Measurements from ENCODE around the gene WDR49.

DNA sequence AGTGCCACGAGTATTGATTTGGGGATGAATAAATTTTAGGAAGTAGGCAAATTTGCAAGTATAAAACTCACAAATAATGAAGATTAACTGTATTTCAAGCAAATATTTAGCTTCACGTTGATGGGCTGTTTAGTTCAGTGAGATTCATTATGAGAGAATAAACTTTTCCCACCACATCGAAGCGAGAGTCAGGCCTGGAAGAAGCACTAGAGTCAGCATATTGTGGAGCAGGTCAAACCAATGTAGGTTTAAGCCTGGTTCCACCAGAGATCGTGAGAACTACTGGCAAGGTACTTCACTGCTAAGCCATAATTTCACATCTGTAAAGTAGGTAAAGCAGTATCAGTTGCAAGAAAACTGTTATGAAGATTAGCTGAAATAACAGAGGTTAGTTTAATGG, 22.3 kb downstream of the WDR49 start:
- TF ChIP-seq CTCF (IDR thresholded peaks at IDR 0.05; ENCODE audit: low read length) (no peak), EZH2 (IDR thresholded peaks at IDR 0.05; ENCODE audit: borderline replicate concordance, low read length) (no peak)
